OCI-M1 (cell line): ENCODE results near the gene APOL5.
A peak's percentile ranks its signal among the peaks of the same experiment; 100 is the strongest.
"Not testable (repeated sequence)": the region's sequence is repeated elsewhere in the genome, so short reads cannot be mapped to it uniquely, and the experiment has no call there.

Experiments
- DNase-seq: peaks from one replicate; lab custom pipeline; 2025; lab: John Stamatoyannopoulos, UW

Gene APOL5

GRCh38 chr22:35717572-35717971 is at the start of gene APOL5:
Gene APOL5 (plus strand): TSS chr22:35717872. CDS start chr22:35717872, 0 bp downstream.
- DNase-seq = no peak

GRCh38 chr22:35674335-35674734 is 43.3 kb upstream of the APOL5 start:
- DNase-seq = no peak

- DNase-seq = not testable (repeated sequence)
These were observed 41.6 kb upstream of the APOL5 start for GRCh38 chr22:35676065-35676464.

- DNase-seq = no peak
These were observed 40.0 kb upstream of the APOL5 start for GRCh38 chr22:35677460-35678187.

- no peak for DNase-seq
These were observed 38.8 kb upstream of the APOL5 start for GRCh38 chr22:35678836-35679235.

- DNase-seq = not testable (repeated sequence)
These were observed 38.2 kb upstream of the APOL5 start for GRCh38 chr22:35679492-35679891.

- no peak for DNase-seq
These were observed 36.1 kb upstream of the APOL5 start for GRCh38 chr22:35681454-35682052.

GRCh38 chr22:35683560-35683959 is 34.1 kb upstream of the APOL5 start:
- DNase-seq = no peak

- peak; percentile 45 for DNase-seq
These were observed 33.4 kb upstream of the APOL5 start for GRCh38 chr22:35684270-35684700.

GRCh38 chr22:35684732-35685131 is 32.9 kb upstream of the APOL5 start:
- DNase-seq = no peak

GRCh38 chr22:35685731-35686130 is 31.9 kb upstream of the APOL5 start:
- DNase-seq = no peak

GRCh38 chr22:35686298-35686697 is 31.4 kb upstream of the APOL5 start:
- DNase-seq = no peak

- DNase-seq = no peak
These were observed 30.2 kb upstream of the APOL5 start for GRCh38 chr22:35687461-35687860.

- no peak for DNase-seq
These were observed 28.6 kb upstream of the APOL5 start for GRCh38 chr22:35688913-35689675.

- DNase-seq = no peak
These were observed 27.7 kb upstream of the APOL5 start for GRCh38 chr22:35690001-35690400.

- DNase-seq = no peak
These were observed 22.5 kb upstream of the APOL5 start for GRCh38 chr22:35695202-35695601.

- no peak for DNase-seq
These were observed 20.5 kb upstream of the APOL5 start for GRCh38 chr22:35697142-35697541.

- not testable (repeated sequence) for DNase-seq
These were observed 17.8 kb upstream of the APOL5 start for GRCh38 chr22:35699852-35700251.

- no peak for DNase-seq
These were observed 13.6 kb upstream of the APOL5 start for GRCh38 chr22:35703861-35704584.

GRCh38 chr22:35705141-35705540 is 12.5 kb upstream of the APOL5 start:
- DNase-seq = no peak

GRCh38 chr22:35708453-35708852 is 9.2 kb upstream of the APOL5 start:
- DNase-seq = no peak

- DNase-seq = no peak
These were observed 8.8 kb upstream of the APOL5 start for GRCh38 chr22:35708917-35709316.
